CD4-positive, alpha-beta T cell treated with Interleukin-21 for 1 hour (primary cell): ENCODE data around the gene LRRC14B.

Experiments used
- DNase-seq: peaks from one replicate; pipeline ENCODE4 v3.0.0-alpha.2; 2020

Gene LRRC14B

GRCh38 chr5:176296-176823 lies 14.9 kb upstream of the LRRC14B start:
- DNase-seq: no peak

DNA sequence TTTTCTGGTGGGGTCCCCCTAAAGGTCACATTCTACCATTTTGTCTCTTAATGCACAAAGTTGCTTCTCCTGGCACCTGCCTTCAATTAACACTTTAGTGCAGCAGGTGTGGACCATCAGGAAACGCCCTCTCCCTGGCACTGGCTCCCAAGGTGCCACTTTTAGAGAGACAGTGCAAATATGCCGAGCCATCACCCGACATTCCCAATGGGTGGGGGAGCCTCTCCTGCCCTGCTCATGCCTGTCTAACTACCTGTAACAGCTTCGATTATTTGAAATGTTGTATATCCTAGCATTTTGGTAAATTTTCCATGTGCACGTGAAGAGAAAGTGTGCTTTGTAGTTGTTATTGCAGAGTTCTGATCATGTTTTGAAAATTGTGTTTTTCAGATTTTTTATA lies 13.2 kb upstream of the LRRC14B start:
- DNase-seq: no peak

- no peak for DNase-seq
These were observed 11.9 kb upstream of the LRRC14B start for GRCh38 chr5:179401-179800.

DNA sequence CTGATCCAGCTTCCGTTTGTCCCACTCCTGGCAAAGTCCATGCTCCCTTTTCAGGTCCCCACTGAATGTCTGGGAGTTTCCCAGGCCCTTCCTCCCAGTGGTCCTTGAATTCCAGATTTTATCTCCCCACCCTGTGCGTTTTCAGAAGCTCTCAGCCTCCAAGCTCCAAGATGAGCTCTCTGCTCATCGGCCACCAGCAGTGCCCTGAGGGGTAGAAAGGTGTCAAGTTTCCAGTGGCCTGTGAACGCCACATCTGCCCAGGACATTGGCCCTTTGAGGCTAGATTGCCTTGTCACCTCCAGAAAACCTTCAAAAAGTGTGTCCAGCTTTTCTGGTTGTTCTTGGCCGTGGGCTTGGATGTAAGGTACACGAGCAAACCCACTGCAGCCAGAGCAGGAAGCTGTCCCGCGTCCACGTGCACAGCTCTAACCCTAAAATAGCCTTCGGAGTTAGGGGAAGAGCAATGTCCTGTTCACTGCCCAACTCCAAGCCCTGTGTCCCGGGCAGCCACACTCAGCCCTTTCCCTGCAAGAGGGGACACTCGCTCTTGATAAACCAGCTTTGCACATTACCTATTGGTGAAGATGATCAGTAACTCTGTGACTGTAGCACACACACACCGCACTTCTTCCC lies 10.9 kb upstream of the LRRC14B start:
- DNase-seq: no peak

- no peak for DNase-seq
These were observed 10.1 kb upstream of the LRRC14B start for GRCh38 chr5:181160-181559.

- DNase-seq: no peak
These were observed 9.7 kb upstream of the LRRC14B start for GRCh38 chr5:181566-181965.

DNA sequence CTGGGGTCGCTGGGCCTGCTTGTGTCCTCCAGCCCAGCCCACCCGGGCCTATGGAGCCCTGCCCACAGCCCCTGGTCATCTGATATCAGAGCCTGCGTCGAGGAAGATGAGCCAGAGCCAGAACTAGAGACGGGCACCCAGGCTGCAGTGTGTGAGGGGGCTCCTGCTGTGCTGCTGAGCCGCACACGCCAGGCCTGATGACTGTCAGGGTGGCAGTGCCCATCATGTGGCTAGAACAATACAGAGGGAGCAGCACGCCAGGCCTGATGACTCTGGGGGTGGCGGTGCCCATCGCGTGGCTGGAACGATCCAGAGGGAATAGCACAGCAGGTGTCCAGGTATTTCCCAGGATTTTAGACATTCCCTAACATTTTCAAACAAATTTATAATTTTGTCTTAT lies 9.2 kb upstream of the LRRC14B start:
- DNase-seq: no peak

GRCh38 chr5:184471-184870 lies 6.8 kb upstream of the LRRC14B start:
- DNase-seq: no peak

DNA sequence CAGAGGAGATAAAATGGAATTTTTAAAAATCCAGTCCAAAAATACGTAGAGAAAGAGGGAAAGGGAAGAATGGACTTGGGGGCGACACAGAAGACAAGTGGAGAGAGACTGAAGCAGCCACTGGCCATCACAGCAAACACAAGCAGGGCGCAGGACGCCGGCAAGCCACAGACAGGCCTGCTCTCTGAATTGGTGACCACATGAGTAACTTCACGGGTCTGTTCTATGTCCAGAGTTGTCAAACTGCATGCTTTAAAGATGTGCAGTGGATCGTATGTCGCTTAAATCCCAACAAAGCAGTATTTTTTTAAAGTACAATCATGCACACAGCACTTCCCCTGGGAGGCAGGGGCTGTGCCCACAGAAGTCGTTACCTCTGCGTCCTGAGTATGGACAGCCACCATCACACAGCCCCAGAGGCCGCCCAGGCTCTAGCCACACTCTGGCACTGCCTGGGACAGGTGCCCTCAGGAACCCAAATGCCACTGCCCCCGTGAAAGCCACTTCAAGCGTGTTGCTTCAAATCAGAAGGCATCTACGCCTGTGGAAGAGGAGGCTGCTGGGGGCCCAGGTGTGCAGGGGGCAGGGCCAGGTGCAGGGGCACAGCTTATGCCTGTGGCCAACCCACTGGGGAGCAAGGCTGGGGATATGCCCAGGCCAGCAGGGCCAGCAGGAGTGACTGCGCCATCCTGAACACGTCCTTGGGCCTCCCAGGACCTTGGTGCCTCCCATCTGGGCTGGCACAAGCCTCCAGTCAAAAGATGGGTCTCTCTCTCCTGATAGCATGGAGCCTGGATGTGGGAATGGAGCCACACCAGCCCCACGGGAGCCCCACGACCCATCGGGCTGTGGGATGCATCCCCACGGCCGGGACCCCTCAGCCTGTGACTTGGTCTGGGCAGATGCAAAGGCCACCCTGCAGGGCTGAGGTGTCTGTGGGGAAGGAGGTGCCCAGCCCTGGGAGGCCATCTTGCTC lies 5.9 kb upstream of the LRRC14B start:
- DNase-seq: no peak

GRCh38 chr5:186091-187041 lies 4.9 kb upstream of the LRRC14B start:
- no peak for DNase-seq

GRCh38 chr5:187042-187431 lies 4.3 kb upstream of the LRRC14B start:
- DNase-seq: no peak

- no peak for DNase-seq
These were observed 3.5 kb upstream of the LRRC14B start for GRCh38 chr5:187617-188451.

DNA sequence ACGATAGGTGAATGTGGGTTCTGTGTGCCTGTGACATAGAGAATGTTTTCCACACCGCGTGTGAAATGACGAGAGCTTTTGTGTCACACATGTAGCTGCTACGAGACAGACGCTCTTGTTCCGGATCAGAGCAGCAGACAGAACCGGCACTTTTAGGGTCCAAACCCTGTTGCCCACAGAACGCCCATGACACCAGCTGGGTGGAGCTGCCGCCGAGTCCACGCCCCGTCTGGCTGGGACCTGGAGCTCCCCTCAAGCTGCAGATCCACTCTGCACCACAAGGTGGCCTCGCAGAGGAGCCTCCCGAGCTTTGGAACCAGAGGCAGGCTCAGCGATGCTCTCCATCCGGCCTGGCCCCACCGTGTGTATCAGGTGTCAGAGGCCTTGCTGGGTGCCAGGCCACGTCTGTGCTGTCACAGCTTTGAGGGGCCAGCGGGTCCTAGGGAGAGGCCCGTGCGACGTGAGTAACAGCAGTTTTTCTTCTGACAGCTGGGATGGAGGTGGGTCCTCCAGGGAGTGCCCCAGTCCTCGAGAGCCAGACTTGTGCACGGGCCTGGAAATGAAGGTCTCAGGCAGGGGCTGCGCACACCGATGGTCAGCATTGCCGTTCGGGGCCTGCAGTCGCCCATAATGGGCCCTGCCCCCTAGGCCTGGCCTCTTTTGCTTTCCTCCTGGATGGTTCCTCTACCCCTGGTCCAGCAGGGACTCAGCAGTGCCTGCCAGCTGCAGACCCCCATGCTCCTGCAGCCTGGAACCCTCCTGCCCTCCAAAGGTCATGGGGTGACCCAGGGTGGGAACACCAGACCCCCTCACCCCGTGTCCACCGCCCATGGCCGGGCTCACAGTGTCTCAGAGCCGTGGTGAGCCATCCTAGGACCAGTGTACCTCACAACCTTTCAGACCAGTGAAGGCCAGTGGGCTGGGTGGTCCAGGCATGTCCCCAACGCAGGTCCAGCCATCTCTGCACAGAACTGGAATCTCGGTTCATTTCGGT lies 2.5 kb upstream of the LRRC14B start:
- peak; percentile 88 for DNase-seq

- no peak for DNase-seq
These were observed 1.8 kb upstream of the LRRC14B start for GRCh38 chr5:189486-189885.

DNA sequence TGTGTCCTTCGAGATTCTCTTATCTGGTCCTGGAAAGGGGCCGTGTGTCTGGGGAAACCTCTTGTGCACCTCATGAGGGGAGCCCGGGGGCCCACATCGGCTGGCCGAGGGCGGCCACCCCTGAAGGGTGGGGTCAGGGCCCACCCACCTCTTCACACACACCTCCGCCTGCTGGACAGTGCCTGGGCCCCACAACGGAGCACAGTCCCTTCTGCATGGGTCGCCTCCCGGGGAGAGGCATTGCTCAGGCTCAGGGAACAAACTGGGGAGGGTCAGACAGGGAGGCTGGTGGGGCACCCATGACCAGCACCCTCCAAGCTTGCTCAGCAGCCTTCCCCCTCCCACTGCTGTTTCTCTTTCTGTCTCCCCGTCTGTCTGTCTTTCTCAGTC lies 1.3 kb upstream of the LRRC14B start:
- DNase-seq: no peak

DNA sequence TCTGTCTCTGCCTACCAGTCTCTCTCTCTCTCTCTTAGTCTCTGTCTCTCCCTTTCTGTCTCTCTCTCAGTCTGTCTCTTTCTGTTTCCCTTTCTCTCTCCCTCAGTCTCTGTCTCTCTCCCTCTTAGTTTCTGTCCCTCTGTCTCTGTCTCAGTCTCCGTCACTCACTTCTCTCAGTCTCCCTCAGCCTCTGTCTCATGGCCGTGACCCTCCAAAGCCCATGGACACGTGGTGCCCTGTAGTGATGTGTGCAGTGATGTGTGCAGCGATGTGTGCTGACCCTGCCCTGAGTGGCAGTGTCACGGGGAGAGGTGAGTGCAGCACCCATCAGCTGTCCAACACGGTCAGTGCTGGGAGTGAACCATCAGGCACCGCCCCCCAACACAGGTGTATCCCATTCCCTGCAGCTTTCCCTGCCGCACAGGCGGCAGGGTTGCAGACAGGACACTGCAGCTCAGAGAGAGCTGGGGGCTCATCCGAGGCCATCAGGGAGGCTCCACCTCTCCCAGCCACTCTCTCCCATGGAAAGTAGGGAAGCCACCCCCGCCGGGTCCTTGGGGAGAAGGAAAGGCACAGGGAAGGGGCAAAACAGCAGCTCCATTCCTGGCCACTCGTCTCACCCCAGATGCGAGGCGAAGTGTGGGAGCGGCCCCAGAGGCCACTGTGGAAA lies 794 bp upstream of the LRRC14B start:
- DNase-seq: no peak

DNA sequence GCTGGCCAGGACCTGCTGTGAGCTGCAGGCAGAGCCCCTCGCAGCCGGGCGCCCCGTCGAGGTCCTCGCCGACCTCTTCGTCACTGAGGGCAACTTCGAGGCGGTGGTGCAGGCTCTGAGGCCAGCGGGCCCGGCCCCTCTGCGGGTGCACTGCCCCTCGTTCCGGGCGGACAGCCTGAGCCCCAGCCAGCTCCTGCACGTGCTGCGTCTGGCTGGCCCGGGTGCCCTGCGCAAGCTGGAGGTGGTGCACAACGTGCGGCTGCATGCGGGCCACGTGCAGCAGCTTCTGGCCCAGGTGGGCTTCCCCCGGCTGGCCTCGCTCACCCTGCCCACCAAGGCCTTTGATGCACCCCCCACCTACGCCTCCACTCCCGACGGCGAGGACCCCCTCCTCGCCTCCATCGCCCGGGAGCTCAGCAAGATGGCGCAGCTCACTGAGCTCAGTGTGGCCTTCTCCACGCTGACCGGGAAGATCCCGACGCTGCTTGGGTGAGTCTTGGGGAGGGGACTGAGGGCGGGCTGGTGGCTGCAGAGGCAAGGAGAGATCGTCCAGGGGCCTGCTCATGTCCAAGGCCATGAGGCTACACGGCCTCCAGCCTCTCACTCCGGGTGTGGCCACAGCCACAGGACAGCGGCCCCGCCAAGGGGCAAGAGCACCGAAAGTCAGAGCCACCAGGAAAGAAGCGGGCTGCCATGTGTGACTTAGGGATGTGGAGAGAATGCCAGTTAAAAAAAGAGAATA lies 825 bp downstream of the LRRC14B start:
- DNase-seq: no peak

DNA sequence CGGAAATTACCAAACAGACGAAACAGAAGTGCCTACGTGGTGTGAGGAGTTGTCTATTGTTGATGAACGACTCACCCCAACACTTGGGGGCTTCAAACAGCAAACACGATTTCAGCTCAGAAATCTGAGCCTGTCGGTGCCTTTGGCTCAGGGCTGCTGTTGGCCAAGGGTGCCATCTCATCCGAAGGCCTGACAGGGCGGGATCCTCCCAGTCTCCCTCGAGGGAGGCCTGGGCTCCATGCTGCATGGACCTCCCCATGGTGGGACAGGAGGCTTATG lies 1.3 kb downstream of the LRRC14B start:
- DNase-seq: no peak

- no peak for DNase-seq
These were observed 1.9 kb downstream of the LRRC14B start for GRCh38 chr5:192970-193831.
